Central memory CD4-positive, alpha-beta T cell (primary cell): ENCODE measurements around the gene ACYP1.

Experiments used
- DNase-seq: peaks from one replicate; pipeline ENCODE4 v3.0.0; 2022

The ACYP1 gene

DNA sequence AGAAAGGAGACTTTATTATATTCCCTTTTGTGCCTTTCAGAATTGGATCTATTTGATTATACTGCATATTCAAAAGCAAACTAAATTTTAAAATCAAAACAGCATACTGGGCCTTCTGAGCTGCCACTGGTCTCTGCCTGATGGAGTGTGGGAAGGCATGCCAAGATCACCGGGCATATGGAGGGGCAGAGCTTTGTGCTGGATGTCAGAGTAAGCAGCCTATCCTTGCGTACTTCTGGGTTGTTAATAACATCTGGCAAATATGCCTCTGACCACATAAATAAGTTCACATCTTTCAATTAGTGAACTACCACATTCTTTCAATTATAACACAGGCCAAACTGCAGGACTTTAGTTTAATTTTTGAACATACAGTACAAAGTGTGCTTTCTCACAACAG is 30.9 kb downstream of the ACYP1 start:
- no peak for DNase-seq

GRCh38 chr14:75030147-75030546 is 33.7 kb downstream of the ACYP1 start:
- no peak for DNase-seq

DNA sequence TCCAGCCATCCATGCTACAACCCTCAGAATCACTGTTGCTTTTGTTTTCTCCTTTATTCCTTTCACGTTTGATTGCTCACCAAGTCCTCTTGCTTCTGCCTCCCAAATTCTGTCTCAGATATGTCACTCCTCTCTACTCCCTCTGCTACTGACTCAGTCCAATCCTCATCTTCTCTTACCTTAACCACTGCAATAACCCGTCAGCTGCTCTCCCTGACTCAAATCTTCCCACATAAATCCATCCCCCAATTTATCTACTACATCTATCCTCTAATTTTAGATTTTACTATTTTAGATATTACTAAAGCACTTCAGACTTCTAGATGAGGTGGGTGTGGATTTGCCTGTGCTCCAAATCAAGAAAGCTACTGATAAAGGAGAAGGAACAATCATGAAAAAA is 37.9 kb downstream of the ACYP1 start:
- DNase-seq = no peak

GRCh38 chr14:75025082-75025481 is 38.7 kb downstream of the ACYP1 start:
- no peak for DNase-seq

- no peak for DNase-seq
Observed at GRCh38 chr14:75023108-75023507, 40.7 kb downstream of the ACYP1 start.

DNA sequence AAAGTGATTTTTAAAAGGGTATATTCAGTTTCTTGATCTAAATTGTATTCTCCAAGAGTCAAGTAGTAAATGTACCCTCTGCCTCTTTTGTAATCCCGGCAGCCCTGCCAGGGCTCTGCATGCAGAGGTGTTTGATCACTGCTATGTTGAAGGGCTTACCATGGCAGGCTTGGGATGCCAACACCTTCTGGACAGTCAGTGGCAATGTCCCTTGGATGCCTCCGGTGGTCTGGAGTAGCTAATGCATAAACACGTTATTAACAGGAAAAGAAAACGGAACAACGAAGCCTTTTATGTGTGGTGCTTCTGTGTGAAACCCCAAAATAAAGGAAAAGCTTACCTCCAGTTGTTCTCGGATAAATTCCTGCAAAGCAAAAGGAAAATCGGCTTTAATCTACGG is 41.2 kb downstream of the ACYP1 start:
- DNase-seq = no peak

DNA sequence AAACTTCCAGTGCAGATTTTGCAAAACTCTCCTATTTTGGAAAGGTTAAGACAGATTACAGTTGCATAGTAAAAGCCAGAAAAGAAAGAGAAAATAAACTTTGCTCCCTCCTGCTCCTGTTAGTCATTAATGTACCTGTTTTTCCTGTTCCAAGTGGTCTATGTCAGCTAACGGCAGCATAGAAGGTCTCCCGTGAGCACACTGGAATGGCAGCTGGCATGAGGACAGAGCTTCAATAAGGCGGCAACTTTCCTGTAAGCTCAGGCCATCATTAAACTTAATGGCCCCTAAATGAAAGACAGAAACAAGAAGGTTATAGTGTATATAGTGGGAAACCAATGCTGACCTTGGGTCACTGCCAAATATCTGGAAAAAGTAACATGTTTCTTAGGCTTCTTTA is 45.1 kb downstream of the ACYP1 start:
- DNase-seq = no peak

- DNase-seq = no peak
Observed at GRCh38 chr14:75016815-75017214, 47.0 kb downstream of the ACYP1 start.

- DNase-seq = no peak
Observed at GRCh38 chr14:75015496-75015895, 48.3 kb downstream of the ACYP1 start.

DNA sequence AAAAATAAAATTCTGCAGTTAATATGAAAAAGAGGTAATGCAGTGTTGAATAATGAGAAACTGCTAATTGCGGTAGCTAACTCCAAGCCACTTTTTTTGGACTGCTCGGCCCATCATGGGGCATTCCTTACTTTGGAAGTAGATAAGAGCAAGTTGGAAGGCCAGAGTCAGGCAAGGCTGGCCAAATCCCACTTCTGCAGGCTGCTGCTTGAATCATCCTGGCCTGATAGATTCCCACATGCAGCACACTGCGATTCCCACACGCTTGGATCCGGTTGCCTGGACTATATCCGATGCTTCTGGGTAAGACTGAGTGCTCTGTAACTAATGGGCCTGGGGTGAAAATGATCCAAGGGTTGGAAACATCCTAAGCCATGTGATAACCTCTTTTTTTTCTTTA is 50.5 kb downstream of the ACYP1 start:
- no peak for DNase-seq

GRCh38 chr14:75011356-75011994 is 52.3 kb downstream of the ACYP1 start:
- DNase-seq = no peak

GRCh38 chr14:75010472-75011093 is 53.2 kb downstream of the ACYP1 start:
- no peak for DNase-seq

- DNase-seq = no peak
Observed at GRCh38 chr14:75009176-75009575, 54.6 kb downstream of the ACYP1 start.

DNA sequence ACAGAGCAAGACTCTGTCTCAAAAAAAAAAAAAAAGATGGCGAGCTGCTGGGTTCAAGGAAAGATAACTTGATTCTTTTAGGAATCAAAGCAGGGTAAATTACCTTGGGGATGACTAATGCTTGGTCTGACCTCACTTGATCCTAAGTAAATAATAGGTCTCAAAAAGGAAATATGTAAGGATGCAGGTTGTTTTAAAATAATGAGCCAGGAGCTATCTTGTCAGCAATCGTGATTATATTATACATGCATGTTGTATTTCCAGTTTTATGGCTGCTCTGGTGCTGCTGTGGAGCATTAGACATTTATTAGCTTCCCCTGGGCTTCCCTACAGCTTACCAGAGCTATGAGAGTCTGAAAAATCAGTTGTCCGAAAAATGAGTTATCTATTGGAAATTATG is 58.5 kb downstream of the ACYP1 start:
- no peak for DNase-seq

- DNase-seq = no peak
Observed at GRCh38 chr14:75003250-75004027, 60.4 kb downstream of the ACYP1 start.
